ENCODE data around the gene REM1.
"Not testable (repeated sequence)": the region's sequence is repeated elsewhere in the genome, so short reads cannot be mapped to it uniquely, and the experiment has no call there.

Gene REM1

GRCh38 chr20:31474758-31475427 lies at the start of gene REM1, which contains the start of gene DEFB124:
Gene REM1, plus strand, starts transcription at chr20:31475288. Its CDS starts 1,158 bp downstream, at chr20:31476446.
Gene DEFB124, minus strand, starts transcription at chr20:31475127. Its CDS starts 2,114 bp downstream, at chr20:31473013.
- no peak for DNase-seq

GRCh38 chr20:31425797-31426196 lies 49.3 kb upstream of the REM1 start:
- no peak for DNase-seq

- DNase-seq = not testable (repeated sequence)
These were observed 48.1 kb upstream of the REM1 start for GRCh38 chr20:31426891-31427551.

GRCh38 chr20:31427576-31427975 lies 47.5 kb upstream of the REM1 start:
- not testable (repeated sequence) for DNase-seq

DNA sequence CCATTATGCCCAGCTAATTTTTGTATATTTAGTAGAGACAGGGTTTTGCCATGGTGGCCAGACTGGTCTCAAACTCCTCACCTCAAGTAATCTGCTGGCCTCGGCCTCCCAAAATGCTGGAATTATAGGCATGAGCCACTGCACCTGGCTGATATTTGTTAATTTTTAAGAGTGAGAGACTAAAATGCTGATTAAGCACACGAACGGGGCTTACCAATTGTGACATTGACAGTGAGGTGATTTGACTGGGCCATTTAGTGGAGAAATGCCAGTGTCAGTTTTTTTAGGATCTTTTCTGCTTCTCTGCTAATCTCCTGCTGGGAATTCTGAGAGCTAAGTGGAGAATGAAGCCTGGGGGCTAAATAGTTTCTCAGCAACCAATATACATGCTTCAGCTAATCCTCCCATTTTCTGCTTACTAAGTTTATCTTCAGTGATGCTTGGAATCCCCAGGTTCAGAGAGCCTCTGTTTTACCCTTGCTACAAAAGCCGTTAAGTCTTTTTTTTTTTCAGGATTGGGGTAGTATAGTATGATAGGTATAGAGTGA lies 44.4 kb upstream of the REM1 start:
- DNase-seq = no peak

DNA sequence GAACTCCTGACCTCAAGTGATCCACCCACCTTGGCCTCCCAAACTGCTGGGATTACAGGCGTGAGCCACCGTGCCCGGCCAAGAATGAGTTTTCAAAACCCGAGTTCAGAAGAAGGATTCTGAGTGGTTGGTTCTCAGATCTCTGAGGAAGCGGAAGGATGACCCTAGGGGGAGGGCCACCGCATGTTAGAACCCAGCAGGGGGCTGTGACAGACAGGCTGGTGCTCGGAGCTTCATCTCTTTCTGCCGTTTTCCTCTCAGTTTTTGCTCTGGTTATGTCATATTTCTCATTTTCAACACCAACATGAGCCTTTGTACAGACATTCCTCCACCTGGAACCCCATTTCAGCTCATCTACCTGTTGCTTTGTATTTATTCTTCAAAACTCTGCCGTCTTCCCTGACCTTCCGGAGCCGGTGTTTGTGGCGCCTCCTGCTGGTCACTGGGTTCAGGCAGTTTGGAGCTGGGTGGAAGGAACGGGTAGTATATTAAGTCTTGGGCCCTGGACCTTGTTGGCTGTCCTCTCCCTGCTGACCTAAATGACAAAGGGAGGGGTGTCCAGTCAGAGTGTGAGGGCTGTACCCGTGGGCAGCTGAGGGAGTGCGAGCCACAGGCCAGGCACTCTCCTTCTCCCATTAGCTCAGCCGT lies 35.0 kb upstream of the REM1 start, which contains the start of gene DEFB123:
Gene DEFB123 (plus strand): TSS at position 621 of the 648 bp plus-strand sequence. CDS start 67 bp downstream, outside the sequence.
- DNase-seq = no peak

DNA sequence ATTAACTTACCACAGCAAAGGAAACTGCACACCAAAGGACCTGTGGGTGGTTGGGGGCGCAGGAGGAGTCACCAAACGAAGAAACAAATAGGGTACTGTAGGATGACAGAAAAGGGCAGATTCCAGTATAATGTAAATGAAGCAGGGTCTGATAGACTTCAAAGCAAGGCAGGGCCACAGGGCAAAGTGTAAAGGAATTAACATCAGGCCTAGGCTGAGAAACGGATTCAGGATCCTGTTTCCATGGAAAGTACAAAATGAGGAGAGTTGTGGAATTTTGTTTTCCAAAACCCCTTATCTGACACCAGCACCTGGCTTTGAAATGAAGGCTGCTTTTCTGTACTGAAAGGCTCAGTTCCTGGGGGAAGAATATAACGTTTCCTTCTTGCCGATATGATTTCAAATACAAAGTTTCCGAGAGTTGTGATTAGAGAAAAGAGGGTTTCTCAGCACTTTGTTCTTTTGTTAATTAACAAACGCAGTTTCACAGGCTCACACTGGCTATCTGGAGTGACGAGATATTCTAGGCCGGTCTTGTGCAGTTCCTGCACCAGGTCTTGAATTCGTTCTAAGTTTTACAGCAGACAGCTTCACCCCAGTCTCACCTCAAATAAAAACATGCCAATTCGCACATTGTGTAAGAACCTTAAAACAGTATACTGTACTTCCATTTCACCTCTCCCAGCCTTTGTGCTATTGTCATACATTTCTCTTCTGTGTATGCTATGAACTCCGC lies 28.8 kb upstream of the REM1 start:
- no peak for DNase-seq

- no peak for DNase-seq
These were observed 25.3 kb upstream of the REM1 start for GRCh38 chr20:31449511-31450414.

DNA sequence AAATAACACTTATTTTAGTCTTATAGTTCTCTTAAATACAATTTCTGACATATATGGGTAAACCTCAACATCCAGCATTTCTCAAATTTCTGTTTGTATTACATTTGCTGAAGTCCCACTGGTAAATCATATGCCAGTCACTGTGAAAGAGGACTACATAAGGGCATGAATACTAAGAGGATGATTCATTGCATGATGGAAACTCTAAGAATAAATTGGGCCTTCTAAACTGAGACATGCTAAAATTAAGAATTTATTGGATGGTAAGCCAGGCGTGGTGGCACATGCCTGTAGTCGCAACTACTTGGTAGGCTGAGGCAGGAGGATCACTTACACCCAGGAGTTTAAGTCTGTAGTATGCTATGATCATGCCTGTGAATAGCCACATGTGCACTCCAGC lies 22.5 kb upstream of the REM1 start:
- DNase-seq = no peak

GRCh38 chr20:31454361-31454760 lies 20.7 kb upstream of the REM1 start:
- DNase-seq = no peak

- DNase-seq = not testable (repeated sequence)
These were observed 4.1 kb upstream of the REM1 start for GRCh38 chr20:31470946-31471345.

- no peak for DNase-seq
These were observed 2.4 kb upstream of the REM1 start for GRCh38 chr20:31472395-31473330.

- DNase-seq = no peak
These were observed 1.6 kb upstream of the REM1 start for GRCh38 chr20:31473331-31474096.

DNA sequence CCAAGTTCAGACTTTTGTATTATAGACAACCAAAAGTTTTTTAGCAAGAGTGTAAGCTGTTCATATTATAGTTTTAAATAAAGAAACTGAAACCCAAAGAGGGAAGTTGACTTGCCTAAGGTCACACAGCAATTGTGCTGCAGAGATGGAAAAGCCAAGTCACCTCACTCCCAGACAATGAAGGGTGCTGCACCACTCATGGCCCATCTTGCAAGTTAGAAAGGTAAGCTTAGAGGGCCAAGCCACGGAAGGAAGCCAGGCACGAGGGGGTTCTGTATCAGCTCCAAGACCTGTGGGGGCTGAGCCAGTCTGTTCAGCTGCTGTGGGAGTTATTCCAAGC lies 1.0 kb upstream of the REM1 start:
- DNase-seq = no peak

DNA sequence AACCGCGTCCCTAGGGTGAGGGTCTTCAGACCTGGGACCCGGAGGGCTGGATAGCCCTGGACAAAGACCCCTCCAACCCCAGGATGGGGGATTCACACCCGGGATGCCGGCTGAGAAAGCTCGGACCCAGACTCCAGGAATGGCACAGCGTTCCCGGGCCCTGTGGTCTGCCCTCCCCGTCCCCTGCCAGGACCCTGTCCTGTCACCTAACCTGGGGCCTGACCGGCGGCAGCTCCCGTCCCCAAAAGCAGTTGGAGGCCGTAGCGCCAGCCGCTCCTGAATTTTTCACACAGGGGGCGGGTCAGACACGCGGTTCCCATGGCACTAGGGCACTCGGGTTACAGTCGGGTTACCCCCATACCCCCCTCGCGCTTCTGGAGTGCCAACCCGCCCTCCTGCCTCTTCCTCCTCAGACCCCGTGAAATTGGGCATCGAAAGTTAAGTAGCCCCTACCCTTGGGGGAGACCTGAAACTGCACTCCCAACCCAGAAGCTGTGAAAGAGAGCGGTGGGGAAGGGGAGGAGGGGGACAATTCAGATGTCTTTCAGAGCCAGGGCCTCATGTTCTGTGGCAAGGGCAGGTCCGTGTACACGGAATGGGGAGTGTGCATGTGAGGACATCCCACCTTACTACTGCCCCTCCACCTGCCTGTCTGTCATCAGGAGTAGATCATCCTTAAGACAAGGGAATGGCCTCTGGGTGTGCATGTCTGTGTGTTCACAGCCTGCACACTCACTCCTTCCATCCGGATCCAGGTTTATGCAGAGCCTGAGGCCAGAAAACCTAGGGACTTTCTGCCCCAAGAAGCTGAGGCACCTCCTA lies 595 bp downstream of the REM1 start:
- DNase-seq = no peak

- no peak for DNase-seq
These were observed 1.2 kb downstream of the REM1 start for GRCh38 chr20:31476294-31476585.

GRCh38 chr20:31476643-31477215 lies 1.6 kb downstream of the REM1 start:
- DNase-seq = no peak

- DNase-seq = no peak
These were observed 8.9 kb downstream of the REM1 start for GRCh38 chr20:31484001-31484400.
